Stimulated activated CD8-positive, alpha-beta memory T cell treated with anti-CD3 and anti-CD28 coated beads, Interleukin-7, amount 100 ng/mL, for 48 hours (primary cell): ENCODE results near the gene SPAM1.
"Not testable (repeated sequence)": the region's sequence is repeated elsewhere in the genome, so short reads cannot be mapped to it uniquely, and the experiment has no call there.

ENCODE experiments used
- DNase-seq, 2 donors: peaks; one replicate each; pipeline ENCODE4 v3.0.0-alpha.2; 2020; ENCODE audit warnings: low read depth in 1 of 2; ENCODE audit errors: extremely low read depth in 1 of 2

Gene SPAM1

GRCh38 chr7:123924941-123925340, at the start of gene SPAM1:
SPAM1 (plus strand) TSS chr7:123925241; CDS start chr7:123953571, 28,330 bp downstream.
- no peak for DNase-seq

GRCh38 chr7:123876557-123877256, 48.3 kb upstream of the SPAM1 start:
- no peak for DNase-seq

- DNase-seq = no peak
Observed at GRCh38 chr7:123879628-123880027, 45.4 kb upstream of the SPAM1 start.

DNA sequence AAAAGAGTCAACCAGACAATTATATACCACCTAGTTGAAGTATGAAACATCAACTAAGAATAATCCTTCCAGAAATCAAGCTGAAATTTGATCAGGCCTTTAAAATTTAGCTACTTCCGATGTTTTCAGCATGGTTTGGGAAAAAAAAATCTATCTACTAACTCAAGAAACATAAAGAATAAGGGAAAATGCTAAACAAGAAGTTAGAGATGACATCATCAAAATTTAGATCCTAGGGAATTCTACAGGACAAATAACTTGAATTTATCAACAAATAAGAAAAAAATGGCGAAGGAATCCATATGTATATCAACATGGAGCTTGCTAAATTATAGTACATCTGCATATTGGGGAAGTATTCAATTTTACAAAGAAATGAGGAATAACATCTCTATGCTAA, 43.7 kb upstream of the SPAM1 start:
- no peak for DNase-seq

DNA sequence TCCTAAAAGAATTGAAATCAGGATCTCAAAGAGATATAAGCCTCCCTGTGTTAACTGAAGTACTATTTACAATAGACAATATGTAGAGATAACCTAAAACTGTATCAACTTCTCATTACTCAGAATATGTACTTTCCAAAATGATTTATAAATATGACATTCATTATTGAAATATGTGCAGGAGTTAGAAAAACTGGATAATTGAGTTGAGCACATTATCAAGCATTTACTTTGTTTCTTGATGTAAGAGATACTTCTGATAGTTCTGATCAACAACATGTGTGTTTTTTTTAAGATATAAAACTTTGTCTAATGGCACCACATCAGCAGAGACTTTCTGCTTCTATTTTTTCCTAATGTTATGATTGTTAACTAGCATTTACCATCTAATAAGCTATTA, 41.9 kb upstream of the SPAM1 start:
- DNase-seq = no peak

GRCh38 chr7:123888192-123888591, 36.8 kb upstream of the SPAM1 start:
- no peak for DNase-seq

- DNase-seq = not testable (repeated sequence)
Observed at GRCh38 chr7:123894753-123895152, 30.3 kb upstream of the SPAM1 start.

DNA sequence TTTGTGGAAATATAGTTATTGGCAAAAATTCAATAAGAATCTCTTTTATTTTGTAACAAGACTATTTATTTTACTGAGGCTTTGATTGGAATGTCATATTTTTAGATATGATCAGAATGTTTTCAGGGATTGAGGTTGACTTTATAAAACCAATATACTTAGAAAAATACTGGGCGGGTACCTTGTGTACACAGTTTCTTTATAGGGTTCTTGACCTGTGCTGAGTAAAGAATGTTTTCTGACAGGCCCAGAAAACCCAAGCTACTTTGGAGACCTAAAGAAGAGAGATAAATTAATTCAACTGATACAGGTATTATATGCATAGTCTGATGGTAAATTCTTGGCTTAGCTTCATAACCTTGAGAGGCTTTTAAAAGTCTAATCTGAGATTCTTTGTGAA, 23.9 kb upstream of the SPAM1 start:
- DNase-seq = no peak

- no peak for DNase-seq
Observed at GRCh38 chr7:123905714-123906113, 19.3 kb upstream of the SPAM1 start.

DNA sequence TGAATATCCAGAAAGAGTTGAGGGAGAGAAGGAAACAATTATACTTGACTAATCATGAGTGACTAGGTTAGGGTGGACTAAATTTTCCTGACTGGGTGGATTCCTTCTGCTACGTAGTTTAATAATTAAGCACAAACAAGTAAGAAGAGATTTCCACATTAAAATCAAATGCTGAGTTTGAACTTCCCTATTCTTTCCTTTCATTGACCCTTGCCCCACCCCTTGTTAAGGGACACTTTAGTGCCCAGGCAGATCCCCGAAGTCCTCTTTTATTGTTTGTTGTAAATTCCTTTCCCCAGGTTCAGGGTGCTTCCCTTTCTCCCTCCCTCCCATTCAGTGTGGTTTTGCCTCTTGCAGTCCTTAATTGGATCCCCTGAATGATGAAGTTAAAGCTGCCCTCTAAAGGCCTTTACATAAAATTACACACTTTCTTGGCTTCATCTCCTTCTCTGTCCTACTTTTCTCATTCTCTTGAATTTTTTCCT, 8.8 kb upstream of the SPAM1 start:
- DNase-seq = no peak

DNA sequence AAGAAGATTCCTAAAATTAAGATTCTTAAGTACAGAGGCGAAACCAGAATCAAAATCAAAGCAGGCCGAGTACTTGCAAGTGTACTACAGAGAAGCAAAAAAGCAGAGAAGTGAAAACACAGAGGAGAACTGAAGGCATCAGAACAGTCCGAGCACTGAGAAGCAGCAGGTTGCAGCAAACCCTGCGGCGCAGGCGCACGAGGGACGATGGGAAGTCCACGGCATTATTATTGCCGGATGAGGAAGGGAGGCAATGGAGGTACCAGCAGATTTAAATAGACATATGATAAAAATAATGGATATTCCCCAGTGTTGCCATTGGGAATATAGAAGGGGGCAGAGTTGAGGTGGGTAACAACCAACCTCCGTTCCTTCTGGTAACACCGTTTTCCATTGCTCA, 7.2 kb upstream of the SPAM1 start:
- no peak for DNase-seq

DNA sequence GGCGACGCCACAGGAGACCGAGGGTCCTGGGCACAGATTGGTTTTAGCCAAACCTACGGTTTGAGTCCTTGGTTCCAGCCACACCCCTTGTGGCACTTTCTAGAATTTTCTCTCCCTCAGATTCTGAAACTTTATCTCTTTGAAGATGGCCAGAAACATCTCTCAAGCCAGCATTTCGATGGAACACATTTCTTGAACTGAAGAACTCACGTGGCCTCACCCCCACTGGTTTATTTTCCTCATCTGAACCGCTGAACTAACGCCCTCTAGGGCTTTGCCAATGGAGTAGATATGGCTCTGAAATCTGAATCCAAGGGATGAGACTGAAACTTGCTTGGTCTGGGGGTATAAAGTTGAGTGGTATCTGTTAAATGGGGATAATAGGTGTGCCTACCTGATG, 6.7 kb upstream of the SPAM1 start:
- no peak for DNase-seq

DNA sequence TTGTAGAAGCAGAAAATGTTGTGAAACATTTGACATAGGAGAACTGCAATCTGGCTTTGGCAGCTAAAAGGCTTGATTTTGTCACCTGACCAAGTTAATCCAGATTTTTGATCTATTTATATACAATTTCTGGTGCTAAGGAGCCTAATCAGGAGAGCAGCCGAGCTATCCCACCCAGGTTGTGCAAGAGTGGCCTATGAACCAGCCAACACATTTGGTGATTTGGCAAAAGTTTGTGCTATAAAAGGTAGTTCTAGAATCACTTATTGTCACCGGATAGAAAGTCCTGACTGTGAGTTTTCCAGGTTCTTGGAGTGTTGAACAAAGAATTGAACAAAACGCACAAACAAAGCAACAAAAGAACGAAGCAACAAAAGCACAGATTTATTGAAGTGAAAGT, 1.4 kb upstream of the SPAM1 start:
- no peak for DNase-seq

DNA sequence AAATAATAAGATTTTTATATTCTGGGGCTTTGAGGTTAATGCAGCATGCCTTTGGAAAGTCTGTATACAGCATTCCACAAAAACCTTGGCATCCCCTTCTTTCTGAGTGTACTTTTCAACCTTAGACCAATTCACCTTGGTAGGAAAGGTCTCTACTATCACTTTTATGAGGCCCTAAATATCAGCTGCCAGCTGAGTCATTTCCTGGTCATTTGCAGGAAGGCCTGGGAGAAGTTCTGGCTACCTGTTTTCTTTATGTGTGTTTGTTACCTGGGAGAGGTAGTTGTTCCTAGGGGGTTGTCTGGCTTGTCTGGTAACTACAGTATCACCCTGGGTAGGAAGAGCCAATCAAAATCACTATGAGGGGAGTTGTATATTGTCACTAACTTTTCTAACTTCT, 4.1 kb downstream of the SPAM1 start:
- no peak for DNase-seq

- DNase-seq = no peak
Observed at GRCh38 chr7:123929655-123930054, 4.6 kb downstream of the SPAM1 start.

- DNase-seq = no peak
Observed at GRCh38 chr7:123935436-123936381, 10.7 kb downstream of the SPAM1 start.

DNA sequence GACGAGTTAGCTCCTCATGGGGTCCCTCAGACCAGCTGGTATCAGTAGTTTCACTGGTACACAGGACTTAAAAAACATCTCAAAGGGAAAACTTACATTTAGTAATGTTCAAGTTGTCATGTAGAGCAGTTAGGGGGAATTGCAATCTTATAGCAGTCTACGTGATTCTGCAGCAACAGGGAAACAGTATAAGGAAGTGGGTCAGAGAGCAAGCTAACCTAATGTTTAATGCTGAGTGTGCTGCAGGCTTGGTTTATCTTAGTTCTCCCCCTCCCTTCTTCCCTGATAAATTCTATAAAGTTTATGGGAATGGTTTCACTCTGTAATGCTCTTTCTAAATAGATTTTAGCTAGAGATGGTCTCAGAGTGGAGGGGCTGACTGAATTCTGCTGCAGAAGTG, 11.3 kb downstream of the SPAM1 start:
- DNase-seq = no peak

DNA sequence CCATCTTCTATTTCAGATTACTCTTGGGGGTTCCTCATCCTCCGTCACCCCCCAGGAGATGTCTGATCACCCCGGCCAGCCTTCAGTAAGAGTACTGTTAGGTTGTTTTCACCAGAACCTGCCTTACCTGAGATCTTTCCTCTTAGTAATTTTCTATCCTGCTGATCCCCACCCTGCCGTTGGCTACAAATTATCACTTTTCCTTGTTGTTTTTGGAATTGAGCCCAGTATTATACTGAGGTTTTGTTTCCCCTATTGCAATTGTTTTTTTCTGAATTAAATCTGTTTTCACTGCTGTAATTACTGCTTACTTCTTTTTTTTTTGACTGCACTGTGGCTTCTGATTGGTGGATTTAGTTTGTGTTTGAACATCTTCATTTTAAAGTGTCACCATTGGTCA, 14.7 kb downstream of the SPAM1 start:
- no peak for DNase-seq

DNA sequence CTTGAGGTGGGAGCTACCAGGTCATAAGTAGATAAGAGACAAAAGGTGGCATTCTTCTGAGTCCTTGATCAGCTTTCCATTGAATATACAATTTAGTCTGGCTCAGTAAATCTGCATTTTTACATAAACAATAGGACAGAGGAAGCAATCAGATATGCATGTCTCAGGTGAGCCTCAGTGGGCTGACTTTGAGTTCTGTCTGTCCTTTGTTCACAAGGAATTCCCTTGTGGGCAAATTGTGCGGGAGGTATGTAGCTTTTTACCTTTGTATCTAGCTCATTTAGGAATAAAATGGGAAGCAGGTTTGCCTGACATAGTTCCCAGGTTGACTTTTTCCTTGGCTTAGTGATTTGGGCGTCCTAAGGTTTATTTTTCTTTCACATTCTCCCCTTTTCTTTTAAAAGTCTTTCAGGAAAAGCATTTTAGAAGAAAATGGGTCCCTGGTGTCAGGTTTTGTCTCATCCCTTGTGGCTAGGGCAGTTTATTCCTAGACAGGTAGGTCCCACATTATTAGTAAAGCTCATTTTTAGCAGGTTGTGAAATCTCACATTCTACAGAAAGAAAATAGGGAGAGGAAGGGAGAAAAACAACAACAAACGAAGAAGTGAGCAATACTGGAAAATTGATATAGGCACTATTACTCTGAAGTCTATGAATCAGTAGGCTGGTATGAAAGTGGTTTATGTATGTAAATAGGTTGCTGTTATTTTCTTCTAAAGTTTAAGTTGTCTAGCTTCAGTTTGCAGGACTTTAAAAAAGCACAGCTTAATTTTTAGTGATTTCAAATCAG, 16.5 kb downstream of the SPAM1 start:
- no peak for DNase-seq

DNA sequence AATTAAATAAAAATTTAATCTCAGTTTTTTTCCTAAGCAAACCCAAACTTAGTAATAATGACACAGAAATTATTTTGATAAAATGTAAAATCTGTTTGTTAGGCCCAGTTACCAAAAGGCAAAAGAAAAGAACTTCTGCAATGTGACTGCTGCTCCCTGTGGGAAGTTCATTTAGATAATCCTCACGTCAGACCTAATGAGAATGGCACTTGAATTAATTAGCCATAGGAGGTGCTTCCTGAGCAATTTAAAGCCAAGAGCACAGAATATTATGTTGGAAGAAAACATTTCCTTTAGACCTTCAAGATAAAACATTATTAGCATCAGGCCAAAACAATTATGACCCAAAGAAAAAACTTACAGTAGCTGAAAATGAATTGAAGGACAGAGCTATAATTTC, 19.4 kb downstream of the SPAM1 start:
- no peak for DNase-seq

- DNase-seq = no peak
Observed at GRCh38 chr7:123945938-123946337, 20.9 kb downstream of the SPAM1 start.
